Measurements from ENCODE around the gene ACTL10.

DNA sequence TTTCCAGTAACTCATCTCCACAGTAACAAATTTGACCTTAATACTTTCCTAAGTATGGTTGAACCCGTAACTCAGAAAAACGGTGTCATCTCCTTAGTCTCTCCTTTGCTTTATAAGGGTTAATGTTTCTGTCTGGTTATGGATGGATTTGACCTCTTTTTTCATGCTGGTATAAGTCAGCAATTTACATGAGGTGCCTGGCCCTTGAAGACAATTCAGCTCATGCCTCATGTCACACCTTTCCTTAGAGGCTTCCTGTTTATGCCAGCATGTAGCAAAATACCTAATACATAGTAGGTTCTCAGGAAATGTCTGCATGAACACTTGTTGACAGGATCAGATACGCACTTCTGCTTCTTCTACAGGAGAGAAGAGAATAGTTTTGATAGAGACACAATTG, 42.3 kb upstream of the ACTL10 start:
- TF ChIP-seq ZNF335 (tag by site-specific recombination; conservative IDR thresholded peaks at IDR 0.05) (no peak), ZNF530 (tag by site-specific recombination; IDR thresholded peaks at IDR 0.05; ENCODE audit: low read depth) (no peak), ZNF501 (tag by site-specific recombination; IDR thresholded peaks at IDR 0.05) (no peak), REPIN1 (tag by site-specific recombination; IDR thresholded peaks at IDR 0.05; ENCODE audit: low read depth) (no peak), ZNF623 (tag by site-specific recombination; IDR thresholded peaks at IDR 0.05) (no peak), MZF1 (tag by site-specific recombination; IDR thresholded peaks at IDR 0.05; ENCODE audit: borderline replicate concordance) (no peak), KLF16 (tag by site-specific recombination; IDR thresholded peaks at IDR 0.05) (no peak), ZNF121 (tag by site-specific recombination; IDR thresholded peaks at IDR 0.05) (no peak)
- TF ChIP-seq, protein P1, sequence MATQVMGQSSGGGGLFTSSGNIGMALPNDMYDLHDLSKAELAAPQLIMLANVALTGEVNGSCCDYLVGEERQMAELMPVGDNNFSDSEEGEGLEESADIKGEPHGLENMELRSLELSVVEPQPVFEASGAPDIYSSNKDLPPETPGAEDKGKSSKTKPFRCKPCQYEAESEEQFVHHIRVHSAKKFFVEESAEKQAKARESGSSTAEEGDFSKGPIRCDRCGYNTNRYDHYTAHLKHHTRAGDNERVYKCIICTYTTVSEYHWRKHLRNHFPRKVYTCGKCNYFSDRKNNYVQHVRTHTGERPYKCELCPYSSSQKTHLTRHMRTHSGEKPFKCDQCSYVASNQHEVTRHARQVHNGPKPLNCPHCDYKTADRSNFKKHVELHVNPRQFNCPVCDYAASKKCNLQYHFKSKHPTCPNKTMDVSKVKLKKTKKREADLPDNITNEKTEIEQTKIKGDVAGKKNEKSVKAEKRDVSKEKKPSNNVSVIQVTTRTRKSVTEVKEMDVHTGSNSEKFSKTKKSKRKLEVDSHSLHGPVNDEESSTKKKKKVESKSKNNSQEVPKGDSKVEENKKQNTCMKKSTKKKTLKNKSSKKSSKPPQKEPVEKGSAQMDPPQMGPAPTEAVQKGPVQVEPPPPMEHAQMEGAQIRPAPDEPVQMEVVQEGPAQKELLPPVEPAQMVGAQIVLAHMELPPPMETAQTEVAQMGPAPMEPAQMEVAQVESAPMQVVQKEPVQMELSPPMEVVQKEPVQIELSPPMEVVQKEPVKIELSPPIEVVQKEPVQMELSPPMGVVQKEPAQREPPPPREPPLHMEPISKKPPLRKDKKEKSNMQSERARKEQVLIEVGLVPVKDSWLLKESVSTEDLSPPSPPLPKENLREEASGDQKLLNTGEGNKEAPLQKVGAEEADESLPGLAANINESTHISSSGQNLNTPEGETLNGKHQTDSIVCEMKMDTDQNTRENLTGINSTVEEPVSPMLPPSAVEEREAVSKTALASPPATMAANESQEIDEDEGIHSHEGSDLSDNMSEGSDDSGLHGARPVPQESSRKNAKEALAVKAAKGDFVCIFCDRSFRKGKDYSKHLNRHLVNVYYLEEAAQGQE (tag by site-specific recombination; IDR thresholded peaks at IDR 0.05) = no peak
- TF ChIP-seq, protein P2, sequence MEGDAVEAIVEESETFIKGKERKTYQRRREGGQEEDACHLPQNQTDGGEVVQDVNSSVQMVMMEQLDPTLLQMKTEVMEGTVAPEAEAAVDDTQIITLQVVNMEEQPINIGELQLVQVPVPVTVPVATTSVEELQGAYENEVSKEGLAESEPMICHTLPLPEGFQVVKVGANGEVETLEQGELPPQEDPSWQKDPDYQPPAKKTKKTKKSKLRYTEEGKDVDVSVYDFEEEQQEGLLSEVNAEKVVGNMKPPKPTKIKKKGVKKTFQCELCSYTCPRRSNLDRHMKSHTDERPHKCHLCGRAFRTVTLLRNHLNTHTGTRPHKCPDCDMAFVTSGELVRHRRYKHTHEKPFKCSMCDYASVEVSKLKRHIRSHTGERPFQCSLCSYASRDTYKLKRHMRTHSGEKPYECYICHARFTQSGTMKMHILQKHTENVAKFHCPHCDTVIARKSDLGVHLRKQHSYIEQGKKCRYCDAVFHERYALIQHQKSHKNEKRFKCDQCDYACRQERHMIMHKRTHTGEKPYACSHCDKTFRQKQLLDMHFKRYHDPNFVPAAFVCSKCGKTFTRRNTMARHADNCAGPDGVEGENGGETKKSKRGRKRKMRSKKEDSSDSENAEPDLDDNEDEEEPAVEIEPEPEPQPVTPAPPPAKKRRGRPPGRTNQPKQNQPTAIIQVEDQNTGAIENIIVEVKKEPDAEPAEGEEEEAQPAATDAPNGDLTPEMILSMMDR (tag by site-specific recombination; IDR thresholded peaks at IDR 0.05) = no peak
- TF ChIP-seq, protein P3, sequence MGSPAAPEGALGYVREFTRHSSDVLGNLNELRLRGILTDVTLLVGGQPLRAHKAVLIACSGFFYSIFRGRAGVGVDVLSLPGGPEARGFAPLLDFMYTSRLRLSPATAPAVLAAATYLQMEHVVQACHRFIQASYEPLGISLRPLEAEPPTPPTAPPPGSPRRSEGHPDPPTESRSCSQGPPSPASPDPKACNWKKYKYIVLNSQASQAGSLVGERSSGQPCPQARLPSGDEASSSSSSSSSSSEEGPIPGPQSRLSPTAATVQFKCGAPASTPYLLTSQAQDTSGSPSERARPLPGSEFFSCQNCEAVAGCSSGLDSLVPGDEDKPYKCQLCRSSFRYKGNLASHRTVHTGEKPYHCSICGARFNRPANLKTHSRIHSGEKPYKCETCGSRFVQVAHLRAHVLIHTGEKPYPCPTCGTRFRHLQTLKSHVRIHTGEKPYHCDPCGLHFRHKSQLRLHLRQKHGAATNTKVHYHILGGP (tag by site-specific recombination; IDR thresholded peaks at IDR 0.05) = no peak
- TF ChIP-seq, protein P4, sequence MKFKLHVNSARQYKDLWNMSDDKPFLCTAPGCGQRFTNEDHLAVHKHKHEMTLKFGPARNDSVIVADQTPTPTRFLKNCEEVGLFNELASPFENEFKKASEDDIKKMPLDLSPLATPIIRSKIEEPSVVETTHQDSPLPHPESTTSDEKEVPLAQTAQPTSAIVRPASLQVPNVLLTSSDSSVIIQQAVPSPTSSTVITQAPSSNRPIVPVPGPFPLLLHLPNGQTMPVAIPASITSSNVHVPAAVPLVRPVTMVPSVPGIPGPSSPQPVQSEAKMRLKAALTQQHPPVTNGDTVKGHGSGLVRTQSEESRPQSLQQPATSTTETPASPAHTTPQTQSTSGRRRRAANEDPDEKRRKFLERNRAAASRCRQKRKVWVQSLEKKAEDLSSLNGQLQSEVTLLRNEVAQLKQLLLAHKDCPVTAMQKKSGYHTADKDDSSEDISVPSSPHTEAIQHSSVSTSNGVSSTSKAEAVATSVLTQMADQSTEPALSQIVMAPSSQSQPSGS (tag by site-specific recombination; IDR thresholded peaks at IDR 0.05; ENCODE audit: low read depth) = no peak
- TF ChIP-seq, protein P5, sequence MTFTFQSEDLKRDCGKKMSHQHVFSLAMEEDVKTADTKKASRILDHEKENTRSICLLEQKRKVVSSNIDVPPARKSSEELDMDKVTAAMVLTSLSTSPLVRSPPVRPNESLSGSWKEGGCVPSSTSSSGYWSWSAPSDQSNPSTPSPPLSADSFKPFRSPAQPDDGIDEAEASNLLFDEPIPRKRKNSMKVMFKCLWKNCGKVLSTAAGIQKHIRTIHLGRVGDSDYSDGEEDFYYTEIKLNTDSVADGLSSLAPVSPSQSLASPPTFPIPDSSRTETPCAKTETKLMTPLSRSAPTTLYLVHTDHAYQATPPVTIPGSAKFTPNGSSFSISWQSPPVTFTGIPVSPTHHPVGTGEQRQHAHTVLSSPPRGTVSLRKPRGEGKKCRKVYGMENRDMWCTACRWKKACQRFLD (tag by site-specific recombination; IDR thresholded peaks at IDR 0.05) = no peak
